ENCODE measurements around the gene ARHGAP4.
A peak's percentile ranks its signal among the peaks of the same experiment; 100 is the strongest.

ARHGAP4 gene

GRCh38 chrX:153945956-153946943 is 20.2 kb upstream of the ARHGAP4 start:
- DNase-seq (ENCODE audit: low read depth in 3 of 3), result no peak

GRCh38 chrX:153944800-153945150 is 18.7 kb upstream of the ARHGAP4 start:
- no peak for DNase-seq (ENCODE audit: low read depth in 3 of 3)

- DNase-seq (ENCODE audit: low read depth in 3 of 3), result no peak
Measured at GRCh38 chrX:153944140-153944799, 18.2 kb upstream of the ARHGAP4 start, which contains the start of gene RENBP. TSS of gene RENBP (minus strand) at chrX:153944643. CDS start at chrX:153944610, 33 bp downstream.

GRCh38 chrX:153941336-153942252 is 15.5 kb upstream of the ARHGAP4 start:
- no peak for DNase-seq (ENCODE audit: low read depth in 3 of 3)

GRCh38 chrX:153939573-153939972 is 13.5 kb upstream of the ARHGAP4 start:
- no peak for DNase-seq (ENCODE audit: low read depth in 3 of 3)

GRCh38 chrX:153938226-153938786 is 12.2 kb upstream of the ARHGAP4 start:
- DNase-seq (ENCODE audit: low read depth in 3 of 3), result no peak

GRCh38 chrX:153937056-153937455 is 11.0 kb upstream of the ARHGAP4 start:
- no peak for DNase-seq (ENCODE audit: low read depth in 3 of 3)

GRCh38 chrX:153935326-153935851 is 9.3 kb upstream of the ARHGAP4 start:
- no peak for DNase-seq (ENCODE audit: low read depth in 3 of 3)

- DNase-seq (ENCODE audit: low read depth in 3 of 3), result peak in 1 of 3 experiments; percentile 64
Measured at GRCh38 chrX:153934762-153935325, 8.8 kb upstream of the ARHGAP4 start, which contains the start of gene NAA10. TSS of gene NAA10 (minus strand) at chrX:153935037. CDS start at chrX:153934904, 133 bp downstream.

GRCh38 chrX:153934148-153934761 is 8.2 kb upstream of the ARHGAP4 start:
- no peak for DNase-seq (ENCODE audit: low read depth in 3 of 3)

GRCh38 chrX:153933748-153934147 is 7.7 kb upstream of the ARHGAP4 start:
- no peak for DNase-seq (ENCODE audit: low read depth in 3 of 3)

- no peak for DNase-seq (ENCODE audit: low read depth in 3 of 3)
Measured at GRCh38 chrX:153932220-153932915, 6.3 kb upstream of the ARHGAP4 start.

GRCh38 chrX:153931748-153932147 is 5.7 kb upstream of the ARHGAP4 start:
- DNase-seq (ENCODE audit: low read depth in 3 of 3), result no peak

- no peak for DNase-seq (ENCODE audit: low read depth in 3 of 3)
Measured at GRCh38 chrX:153931151-153931550, 5.1 kb upstream of the ARHGAP4 start.

- no peak for DNase-seq (ENCODE audit: low read depth in 3 of 3)
Measured at GRCh38 chrX:153930011-153930910, 4.2 kb upstream of the ARHGAP4 start.

GRCh38 chrX:153929576-153929975 is 3.5 kb upstream of the ARHGAP4 start:
- no peak for DNase-seq (ENCODE audit: low read depth in 3 of 3)

GRCh38 chrX:153928846-153929245 is 2.8 kb upstream of the ARHGAP4 start:
- no peak for DNase-seq (ENCODE audit: low read depth in 3 of 3)

GRCh38 chrX:153927922-153928760 is 2.1 kb upstream of the ARHGAP4 start:
- peak; percentile 83 to 89 (median 84) for DNase-seq (ENCODE audit: low read depth in 3 of 3)
